ENCODE data around the gene CPNE4.

The CPNE4 gene

GRCh38 chr3:131801566-131801965, 233.2 kb downstream of the CPNE4 start:
- no peak overlapping the region for H3K4me3 ChIP-seq (ENCODE audit: low read depth, low read length)
- no peak for DNase-seq (ENCODE audit: low read depth)
- TF ChIP-seq, protein P1, sequence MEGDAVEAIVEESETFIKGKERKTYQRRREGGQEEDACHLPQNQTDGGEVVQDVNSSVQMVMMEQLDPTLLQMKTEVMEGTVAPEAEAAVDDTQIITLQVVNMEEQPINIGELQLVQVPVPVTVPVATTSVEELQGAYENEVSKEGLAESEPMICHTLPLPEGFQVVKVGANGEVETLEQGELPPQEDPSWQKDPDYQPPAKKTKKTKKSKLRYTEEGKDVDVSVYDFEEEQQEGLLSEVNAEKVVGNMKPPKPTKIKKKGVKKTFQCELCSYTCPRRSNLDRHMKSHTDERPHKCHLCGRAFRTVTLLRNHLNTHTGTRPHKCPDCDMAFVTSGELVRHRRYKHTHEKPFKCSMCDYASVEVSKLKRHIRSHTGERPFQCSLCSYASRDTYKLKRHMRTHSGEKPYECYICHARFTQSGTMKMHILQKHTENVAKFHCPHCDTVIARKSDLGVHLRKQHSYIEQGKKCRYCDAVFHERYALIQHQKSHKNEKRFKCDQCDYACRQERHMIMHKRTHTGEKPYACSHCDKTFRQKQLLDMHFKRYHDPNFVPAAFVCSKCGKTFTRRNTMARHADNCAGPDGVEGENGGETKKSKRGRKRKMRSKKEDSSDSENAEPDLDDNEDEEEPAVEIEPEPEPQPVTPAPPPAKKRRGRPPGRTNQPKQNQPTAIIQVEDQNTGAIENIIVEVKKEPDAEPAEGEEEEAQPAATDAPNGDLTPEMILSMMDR (conservative IDR thresholded peaks at IDR 0.05; ENCODE audit: low read depth, low read length), result no peak

DNA sequence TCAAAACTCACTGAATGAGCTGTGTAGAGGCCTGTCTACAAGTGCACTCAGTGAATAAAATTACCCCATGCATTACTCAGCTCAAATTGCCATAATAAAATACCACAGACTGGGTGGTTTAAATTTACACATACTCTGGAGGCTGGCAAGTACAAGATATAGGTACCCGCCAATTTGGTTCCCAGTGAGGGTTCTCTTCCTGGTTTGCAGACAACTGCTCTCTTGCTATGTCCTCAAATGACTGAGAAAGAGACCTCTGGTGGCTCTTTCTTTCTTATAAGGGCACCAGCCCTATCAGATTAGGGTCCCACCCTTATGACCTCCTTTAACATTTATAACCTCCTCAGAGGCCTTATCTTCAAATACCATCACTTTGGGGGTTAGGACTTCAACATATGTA, 237.0 kb downstream of the CPNE4 start:
- no peak overlapping the region for H3K4me3 ChIP-seq (ENCODE audit: low read depth, low read length)
- no peak for DNase-seq (ENCODE audit: low read depth)
- TF ChIP-seq, protein P1 (conservative IDR thresholded peaks at IDR 0.05; ENCODE audit: low read depth, low read length), result no peak

DNA sequence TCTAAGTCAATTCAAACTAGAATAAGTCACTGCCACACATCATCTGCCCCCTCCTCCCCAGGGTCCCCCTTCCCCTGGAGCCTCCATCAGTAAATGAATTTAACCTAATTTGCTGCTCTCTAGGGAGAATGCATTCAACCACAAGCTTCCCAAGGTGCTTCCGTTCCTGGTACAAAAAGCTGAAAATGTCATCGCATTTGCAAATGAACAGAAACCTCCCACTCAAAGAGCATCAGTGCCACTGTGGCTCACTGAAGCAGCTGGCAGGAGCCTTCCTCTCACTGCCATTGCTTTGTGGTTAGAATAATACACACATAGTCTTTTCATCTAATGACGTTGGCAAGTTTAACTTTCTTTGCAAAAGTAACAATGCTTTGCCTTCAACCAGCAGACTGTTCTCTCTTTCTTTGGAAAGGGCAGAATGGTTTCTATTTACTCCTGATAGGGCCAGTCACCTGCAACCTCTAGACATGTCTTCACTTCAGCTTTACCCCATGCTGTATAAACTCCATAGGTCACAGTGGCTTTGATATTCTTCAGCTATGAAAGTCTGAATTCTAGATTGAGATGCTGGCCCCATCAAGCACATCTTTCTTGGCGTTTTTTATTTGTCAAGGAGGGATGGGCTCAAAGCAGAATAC, 238.1 kb downstream of the CPNE4 start:
- H3K4me3 ChIP-seq (ENCODE audit: low read depth, low read length), result no peak overlapping the region
- TF ChIP-seq, protein P1 (conservative IDR thresholded peaks at IDR 0.05; ENCODE audit: low read depth, low read length), result no peak
- no peak for DNase-seq (ENCODE audit: low read depth)

DNA sequence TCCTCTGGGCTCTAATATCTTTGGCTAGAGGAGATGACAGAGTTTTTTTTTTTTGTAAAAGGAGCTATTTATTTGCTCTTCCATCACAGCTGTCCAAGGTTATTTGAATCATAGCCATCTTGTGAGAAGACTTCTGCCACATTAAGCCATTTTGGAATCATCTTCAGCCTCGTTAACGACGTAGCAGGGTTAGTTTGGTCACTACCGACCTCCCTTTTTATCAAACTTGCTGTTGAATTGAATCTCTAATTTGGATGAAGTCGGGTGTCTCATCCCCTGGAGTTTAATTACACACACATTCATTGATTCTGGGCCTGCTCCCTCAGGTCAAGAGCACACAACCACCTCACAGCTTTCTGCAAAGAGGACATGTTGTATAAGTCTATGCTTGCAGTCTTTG, 238.7 kb downstream of the CPNE4 start:
- H3K4me3 ChIP-seq (ENCODE audit: low read depth, low read length), result no peak overlapping the region
- no peak for DNase-seq (ENCODE audit: low read depth)
- TF ChIP-seq, protein P1 (conservative IDR thresholded peaks at IDR 0.05; ENCODE audit: low read depth, low read length), result no peak

DNA sequence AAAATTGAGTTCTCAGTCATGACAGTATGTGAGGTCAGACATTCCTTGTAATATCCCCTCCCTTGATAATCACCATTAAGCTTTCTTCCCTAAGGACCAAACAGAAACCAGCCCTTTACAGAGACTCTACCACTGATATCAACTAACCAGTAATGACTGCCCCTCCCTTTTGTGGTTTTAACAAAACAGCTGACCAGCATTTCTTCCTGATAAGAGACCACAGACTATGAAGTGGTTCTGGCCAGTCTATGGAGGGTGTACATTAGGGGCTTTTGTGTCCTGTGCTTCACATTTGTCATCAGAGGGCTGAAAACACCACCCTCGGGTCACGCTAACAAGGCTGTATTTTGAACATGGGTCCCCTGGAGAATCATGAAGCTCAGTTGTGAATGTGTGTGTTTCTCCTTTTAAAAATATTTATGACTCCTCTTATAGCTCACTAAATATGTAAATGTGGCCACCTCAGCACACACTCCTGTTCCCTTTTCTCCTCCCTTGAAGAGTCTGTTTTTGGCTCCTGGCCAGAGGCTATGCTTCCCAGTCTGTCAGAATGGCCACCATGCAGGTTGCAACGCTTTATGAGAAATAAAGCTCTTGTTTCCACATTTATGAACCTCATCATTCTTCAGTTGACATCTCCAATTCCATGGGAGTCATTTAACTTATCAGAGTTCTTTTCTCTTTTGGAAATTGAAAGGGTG, 239.3 kb downstream of the CPNE4 start:
- TF ChIP-seq, protein P1 (conservative IDR thresholded peaks at IDR 0.05; ENCODE audit: low read depth, low read length), result no peak
- DNase-seq (ENCODE audit: low read depth), result peak; percentile 42
- no peak overlapping the region for H3K4me3 ChIP-seq (ENCODE audit: low read depth, low read length)

DNA sequence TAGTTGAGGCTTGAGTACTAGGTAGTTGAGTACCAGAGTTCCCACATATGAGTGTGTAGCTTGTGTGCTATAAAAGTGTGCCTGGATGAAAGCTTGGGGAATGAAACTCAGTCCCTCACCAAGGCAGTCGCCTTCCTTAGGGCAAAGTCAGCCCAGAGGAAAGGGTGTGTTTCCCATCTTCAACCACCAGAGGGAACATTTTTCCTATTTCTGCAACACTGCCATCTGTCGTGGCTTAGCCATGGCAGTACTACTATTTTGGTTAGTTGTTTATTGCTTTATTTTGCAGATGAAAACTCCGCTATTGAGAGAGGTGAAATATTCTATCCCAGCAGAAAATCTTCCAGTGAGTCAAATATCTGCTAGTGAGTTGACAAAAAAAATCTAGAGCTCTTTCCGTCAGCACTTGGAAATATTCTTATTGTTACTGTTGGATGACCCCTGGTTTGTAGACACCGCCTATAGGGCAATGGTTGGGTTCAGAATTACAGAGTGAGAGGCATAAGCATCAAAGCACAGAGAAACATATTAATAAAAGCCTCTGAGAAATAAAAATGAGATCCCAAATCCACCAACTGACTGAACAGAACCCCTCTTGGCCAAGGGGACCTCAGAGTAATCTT, 239.9 kb downstream of the CPNE4 start:
- TF ChIP-seq, protein P1 (conservative IDR thresholded peaks at IDR 0.05; ENCODE audit: low read depth, low read length), result peak; percentile 96
- peak; percentile 82 for DNase-seq (ENCODE audit: low read depth)
- no peak overlapping the region for H3K4me3 ChIP-seq (ENCODE audit: low read depth, low read length)
